SIG-M5 (cell line): ENCODE measurements around the gene STIM1.
"Not testable (repeated sequence)": the region's sequence is repeated elsewhere in the genome, so short reads cannot be mapped to it uniquely, and the experiment has no call there.

Experiments
- DNase-seq: peaks from one replicate; lab custom pipeline; 2025; lab: John Stamatoyannopoulos, UW

Gene STIM1

GRCh38 chr11:4027746-4028145 is 172.3 kb downstream of the STIM1 start:
- DNase-seq = no peak

- DNase-seq = no peak
Observed at GRCh38 chr11:4030197-4030596, 174.7 kb downstream of the STIM1 start.

- no peak for DNase-seq
Observed at GRCh38 chr11:4032097-4032496, 176.6 kb downstream of the STIM1 start.

- DNase-seq = no peak
Observed at GRCh38 chr11:4035985-4036384, 180.5 kb downstream of the STIM1 start.

- DNase-seq = no peak
Observed at GRCh38 chr11:4039011-4039410, 183.5 kb downstream of the STIM1 start.

GRCh38 chr11:4040461-4040860 is 185.0 kb downstream of the STIM1 start:
- no peak for DNase-seq

- no peak for DNase-seq
Observed at GRCh38 chr11:4041731-4042391, 186.4 kb downstream of the STIM1 start.

- DNase-seq = no peak
Observed at GRCh38 chr11:4044976-4045646, 189.6 kb downstream of the STIM1 start.

- no peak for DNase-seq
Observed at GRCh38 chr11:4048340-4048739, 192.9 kb downstream of the STIM1 start.

- DNase-seq = peak; percentile 73
Observed at GRCh38 chr11:4049006-4049405, 193.5 kb downstream of the STIM1 start.

- DNase-seq = no peak
Observed at GRCh38 chr11:4050138-4050537, 194.7 kb downstream of the STIM1 start.

GRCh38 chr11:4053200-4053599 is 197.7 kb downstream of the STIM1 start:
- DNase-seq = not testable (repeated sequence)

GRCh38 chr11:4054643-4055042 is 199.2 kb downstream of the STIM1 start:
- no peak for DNase-seq

GRCh38 chr11:4059424-4059823 is 204.0 kb downstream of the STIM1 start:
- DNase-seq = no peak

- no peak for DNase-seq
Observed at GRCh38 chr11:4060182-4060923, 204.9 kb downstream of the STIM1 start.

GRCh38 chr11:4061700-4062099 is 206.2 kb downstream of the STIM1 start:
- DNase-seq = no peak

- no peak for DNase-seq
Observed at GRCh38 chr11:4063348-4063747, 207.9 kb downstream of the STIM1 start.

GRCh38 chr11:4064278-4064955 is 209.0 kb downstream of the STIM1 start:
- no peak for DNase-seq

- no peak for DNase-seq
Observed at GRCh38 chr11:4065086-4065485, 209.6 kb downstream of the STIM1 start.

- no peak for DNase-seq
Observed at GRCh38 chr11:4065601-4066377, 210.3 kb downstream of the STIM1 start.

- DNase-seq = no peak
Observed at GRCh38 chr11:4066910-4067309, 211.4 kb downstream of the STIM1 start.

- no peak for DNase-seq
Observed at GRCh38 chr11:4068962-4069361, 213.5 kb downstream of the STIM1 start.
